Medulla oblongata (tissue), 1 donor: ENCODE results near the gene ZRANB2.

Experiments used
- DNase-seq: peaks from one replicate; pipeline ENCODE4 v3.0.0-alpha.2; 2015; ENCODE audit errors: extremely low spot score

The ZRANB2 gene

GRCh38 chr1:71080739-71081696, at the start of gene ZRANB2:
Gene ZRANB2, minus strand, starts transcription at chr1:71081035. Its CDS starts 40 bp downstream, at chr1:71080995.
- peak; percentile 95 for DNase-seq

- DNase-seq = no peak
Observed at GRCh38 chr1:71128060-71128459, 47.2 kb upstream of the ZRANB2 start.

- no peak for DNase-seq
Observed at GRCh38 chr1:71118086-71118485, 37.3 kb upstream of the ZRANB2 start.

- no peak for DNase-seq
Observed at GRCh38 chr1:71116729-71117128, 35.9 kb upstream of the ZRANB2 start.

- no peak for DNase-seq
Observed at GRCh38 chr1:71106658-71107322, 26.0 kb upstream of the ZRANB2 start.

GRCh38 chr1:71104417-71104816, 23.6 kb upstream of the ZRANB2 start:
- no peak for DNase-seq

- no peak for DNase-seq
Observed at GRCh38 chr1:71101839-71102376, 21.1 kb upstream of the ZRANB2 start.

GRCh38 chr1:71097428-71097827, 16.6 kb upstream of the ZRANB2 start:
- DNase-seq = no peak

- DNase-seq = no peak
Observed at GRCh38 chr1:71094913-71095312, 14.1 kb upstream of the ZRANB2 start.

GRCh38 chr1:71093938-71094337, 13.1 kb upstream of the ZRANB2 start:
- DNase-seq = no peak

- DNase-seq = no peak
Observed at GRCh38 chr1:71089536-71090270, 8.9 kb upstream of the ZRANB2 start.

GRCh38 chr1:71088645-71089287, 7.9 kb upstream of the ZRANB2 start:
- DNase-seq = no peak

- no peak for DNase-seq
Observed at GRCh38 chr1:71087713-71088112, 6.9 kb upstream of the ZRANB2 start.

GRCh38 chr1:71087060-71087459, 6.2 kb upstream of the ZRANB2 start:
- no peak for DNase-seq

GRCh38 chr1:71086331-71086730, 5.5 kb upstream of the ZRANB2 start:
- no peak for DNase-seq

GRCh38 chr1:71083271-71083670, 2.4 kb upstream of the ZRANB2 start:
- peak; percentile 83 for DNase-seq

- peak; percentile 6 for DNase-seq
Observed at GRCh38 chr1:71081697-71082080, 854 bp upstream of the ZRANB2 start.

GRCh38 chr1:71080230-71080738, 551 bp downstream of the ZRANB2 start:
- peak; percentile 32 for DNase-seq

GRCh38 chr1:71074681-71075080, 6.2 kb downstream of the ZRANB2 start:
- DNase-seq = no peak

GRCh38 chr1:71072273-71072672, 8.6 kb downstream of the ZRANB2 start:
- DNase-seq = no peak

GRCh38 chr1:71071720-71072119, 9.1 kb downstream of the ZRANB2 start:
- DNase-seq = no peak
